Measurements from ENCODE around the gene GAREM1. TPM values are rescaled to one million over a fixed set of nuclear protein-coding genes. Genes with fewer than 3 reads are reported as not detected.

The GAREM1 gene
- polyA plus RNA-seq, 3 donors = 3.6 to 7.6 (median 5.6) TPM

- no peak overlapping the region for H3K27ac ChIP-seq (ENCODE audit: low read depth, low read length)
- 57 to 69% (median 61%) methylated on average over 2 of the region's 2 CpGs for WGBS, 3 donors
These were observed 8.9 kb downstream of the GAREM1 start for GRCh38 chr18:32461709-32462272.

DNA sequence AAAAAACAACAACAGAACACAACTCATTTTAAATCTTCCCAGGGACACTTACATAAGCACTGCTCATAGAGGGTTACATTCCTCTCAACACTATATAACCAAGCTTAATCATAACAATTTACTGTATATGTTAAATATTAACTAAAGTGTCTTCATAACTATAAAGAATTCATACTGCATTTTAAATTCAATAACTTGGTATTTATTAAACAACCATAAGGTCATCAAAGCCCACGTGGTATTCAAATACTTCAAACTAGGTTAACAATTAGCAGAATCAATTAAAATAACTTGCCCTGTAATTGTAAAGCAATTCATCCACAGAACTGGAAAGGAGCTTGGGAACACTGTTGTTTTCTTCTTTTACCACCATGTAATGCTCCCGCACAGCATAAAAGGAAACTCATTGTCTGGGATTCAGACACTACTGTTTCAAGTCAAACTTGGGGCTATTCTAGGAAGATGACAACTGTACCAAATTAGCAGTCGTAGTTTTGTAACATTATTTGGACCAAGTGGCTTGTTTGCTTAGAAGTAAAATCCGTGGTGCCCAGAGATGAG is 10.4 kb downstream of the GAREM1 start:
- 57 to 86% (median 81%) methylated on average over 4 of the region's 4 CpGs for WGBS, 3 donors
- H3K27ac ChIP-seq (ENCODE audit: low read depth, low read length) = no peak overlapping the region

GRCh38 chr18:32459361-32460101 is 11.2 kb downstream of the GAREM1 start:
- 74 to 91% (median 91%) methylated on average over 4 of the region's 4 CpGs for WGBS, 3 donors

DNA sequence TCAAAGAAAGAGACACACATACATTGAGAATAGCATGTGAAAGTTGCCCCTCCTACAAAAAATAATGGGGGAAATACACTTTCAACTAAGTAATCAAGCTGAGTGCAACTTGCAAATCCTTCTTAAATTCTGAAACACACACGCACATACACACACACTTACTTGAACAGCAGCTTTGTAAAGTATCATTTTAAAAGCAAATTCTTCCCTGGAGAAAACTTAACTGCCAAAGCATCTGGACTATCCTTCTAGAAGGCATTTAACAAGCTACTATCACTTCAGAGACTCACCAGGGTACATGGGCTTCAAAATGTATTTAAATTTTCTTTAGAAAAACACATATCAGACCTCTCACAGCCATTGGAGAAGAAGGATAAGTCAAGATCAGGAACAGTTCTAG is 15.3 kb downstream of the GAREM1 start:
- no peak overlapping the region for H3K27ac ChIP-seq (ENCODE audit: low read depth, low read length)
- 56 to 84% (median 66%) methylated on average over 1 of the region's 1 CpG for WGBS, 3 donors

More at GRCh38 chr18:32459361-32460101, 11.2 kb downstream of the GAREM1 start:
- no peak overlapping the region for H3K27ac ChIP-seq (ENCODE audit: low read depth, low read length)

DNA sequence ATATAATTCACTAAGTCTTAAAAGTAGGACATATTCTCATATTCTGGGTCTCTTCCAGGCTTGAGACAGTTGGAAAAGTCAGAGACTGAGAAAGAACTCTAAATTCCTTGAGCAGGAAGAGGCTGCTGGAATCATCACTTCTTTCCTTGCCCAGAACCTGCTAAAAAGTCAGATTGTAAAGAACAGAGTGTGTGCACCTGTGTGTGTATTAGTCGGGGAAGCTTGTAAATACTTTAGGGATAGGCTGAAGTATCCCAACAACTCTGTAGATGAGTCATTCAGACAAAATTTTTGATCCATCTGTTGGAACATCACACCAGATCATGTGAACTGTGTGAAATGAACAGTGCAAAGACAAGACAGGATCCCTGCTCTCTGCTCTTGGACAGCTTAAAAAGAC is 16.1 kb downstream of the GAREM1 start:
- H3K27ac ChIP-seq (ENCODE audit: low read depth, low read length) = no peak overlapping the region
- WGBS, 3 donors = 35 to 57% (median 55%) methylated on average over 1 of the region's 1 CpG

DNA sequence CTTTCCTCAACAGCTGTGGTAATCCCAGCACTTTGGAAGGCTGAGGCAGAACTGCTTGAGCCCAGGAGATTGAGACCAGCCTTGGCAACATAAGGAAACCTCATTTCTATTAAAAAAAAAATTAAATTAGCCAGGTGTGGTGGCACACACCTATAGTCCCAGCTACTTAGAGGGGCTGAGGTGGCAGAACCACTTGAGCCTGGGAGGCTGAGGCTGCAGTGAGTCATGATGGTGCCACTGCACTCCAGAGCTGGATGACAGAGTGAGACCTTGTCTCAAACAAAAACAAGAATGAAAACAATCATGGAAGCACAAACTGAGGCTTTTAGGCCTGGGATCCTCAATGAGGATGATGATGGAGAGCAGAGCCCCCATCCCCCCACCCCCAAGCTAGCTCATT is 19.8 kb downstream of the GAREM1 start:
- no peak overlapping the region for H3K27ac ChIP-seq (ENCODE audit: low read depth, low read length)

DNA sequence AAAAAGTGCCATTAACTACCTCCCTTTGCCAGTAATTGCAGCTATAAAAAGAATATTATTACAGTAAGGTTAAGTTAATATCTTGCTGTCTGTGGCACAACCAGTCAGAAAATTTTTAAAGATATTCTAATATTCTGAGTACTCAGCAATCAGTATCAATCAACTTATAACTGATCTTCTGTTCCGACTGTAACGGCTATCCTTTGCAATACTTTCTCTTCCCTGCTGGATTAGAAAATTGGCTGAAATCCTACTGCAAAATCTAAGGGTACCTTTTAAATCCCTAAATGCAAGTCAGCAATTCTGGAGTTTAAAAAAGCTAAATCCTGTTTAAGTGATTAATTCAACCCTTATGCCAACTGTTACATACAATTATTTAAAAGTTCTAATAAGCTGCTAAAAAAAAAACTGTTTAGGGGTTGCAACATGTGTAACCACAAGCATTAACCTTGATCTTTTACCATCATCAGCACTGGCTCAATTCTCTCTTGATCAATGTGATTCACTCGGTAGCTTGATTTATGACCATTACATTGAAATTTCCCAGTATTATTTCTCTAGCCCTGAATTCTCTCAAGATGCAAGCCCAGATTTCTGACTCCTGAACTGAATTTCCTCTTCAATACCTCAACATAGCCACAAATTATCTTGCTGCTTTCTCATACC is 20.5 kb downstream of the GAREM1 start:
- H3K27ac ChIP-seq (ENCODE audit: low read depth, low read length) = no peak overlapping the region
- WGBS, 3 donors = 56 to 83% (median 73%) methylated on average over 3 of the region's 3 CpGs

DNA sequence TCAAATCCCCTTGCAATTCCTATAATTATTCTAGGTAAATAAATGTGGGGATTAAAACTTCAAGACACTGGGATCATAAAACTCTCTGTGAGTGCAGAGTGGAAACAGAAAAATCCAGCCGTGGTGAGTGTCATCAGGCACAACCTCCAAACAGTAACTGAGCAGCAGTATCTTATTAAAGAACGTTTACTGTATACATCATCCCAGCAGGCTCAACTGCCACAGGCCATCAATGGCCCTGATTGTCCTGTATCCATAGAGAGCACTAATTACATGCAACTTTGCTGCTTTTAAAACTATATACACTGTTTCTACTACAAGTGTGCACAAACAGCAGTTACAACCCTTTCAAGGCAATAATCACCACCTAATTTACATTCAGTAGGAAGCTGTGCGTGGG is 23.9 kb downstream of the GAREM1 start:
- 72 to 81% (median 73%) methylated on average over 3 of the region's 3 CpGs for WGBS, 3 donors

GRCh38 chr18:32445846-32446245 is 24.8 kb downstream of the GAREM1 start:
- H3K27ac ChIP-seq (ENCODE audit: low read depth, low read length) = no peak overlapping the region
- 93 to 97% (median 93%) methylated on average over 1 of the region's 1 CpG for WGBS, 3 donors

More for the DNA sequence above, 23.9 kb downstream of the GAREM1 start:
- H3K27ac ChIP-seq (ENCODE audit: low read depth, low read length) = no peak overlapping the region

DNA sequence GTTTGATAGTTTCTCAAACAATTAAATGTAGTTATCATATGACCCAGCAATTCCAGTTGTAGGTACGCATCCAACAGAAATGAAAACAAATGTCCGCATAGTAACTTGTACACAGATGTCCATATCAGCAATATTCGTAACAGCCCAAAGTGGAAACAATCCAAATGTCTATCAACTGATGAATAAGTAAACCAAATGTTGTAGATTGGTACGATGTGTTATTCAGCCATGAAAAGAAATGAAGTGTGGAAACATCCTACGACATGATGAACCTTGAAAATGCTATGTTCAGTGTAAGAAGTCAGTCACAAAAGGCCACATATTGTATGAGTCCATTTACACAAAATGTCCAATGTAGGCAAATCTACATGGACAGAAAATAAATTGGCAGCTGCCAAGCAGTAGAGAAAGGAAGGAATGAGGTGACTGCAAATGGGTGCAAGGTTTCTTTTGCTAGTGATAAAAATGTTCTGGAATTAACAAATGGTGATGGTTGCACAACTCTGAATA is 26.9 kb downstream of the GAREM1 start:
- H3K27ac ChIP-seq (ENCODE audit: low read depth, low read length) = no peak overlapping the region
- 46 to 92% (median 91%) methylated on average over 5 of the region's 5 CpGs for WGBS, 3 donors

DNA sequence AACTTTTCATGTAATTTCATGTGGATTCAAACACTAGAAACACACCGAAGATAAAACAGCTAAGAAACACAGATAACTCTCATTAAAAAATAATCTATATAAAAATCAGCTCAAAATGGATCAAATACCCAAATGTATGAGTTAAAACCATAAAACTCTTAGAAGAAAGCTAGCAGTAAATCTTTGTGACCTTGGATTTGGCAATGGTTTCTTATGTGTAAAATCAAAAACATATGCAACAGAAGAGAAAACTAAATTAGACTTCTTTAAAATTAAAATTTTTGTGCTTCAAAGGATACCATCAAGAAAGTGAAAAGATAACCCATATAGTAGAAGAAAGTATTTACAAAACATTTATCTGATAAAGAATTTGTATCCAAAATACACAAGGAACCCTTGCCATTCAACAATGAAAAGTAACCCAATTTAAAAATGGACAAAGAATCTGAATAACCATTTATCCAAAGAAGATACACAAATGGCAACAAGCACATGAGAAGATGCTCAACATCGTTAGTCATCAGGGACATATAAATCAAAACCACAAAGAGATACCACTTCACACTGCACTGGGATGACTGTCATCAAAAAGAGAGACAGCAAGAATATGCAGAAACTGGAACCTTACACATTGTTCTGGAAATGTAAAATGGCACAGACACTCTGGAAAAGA is 27.5 kb downstream of the GAREM1 start:
- no peak overlapping the region for H3K27ac ChIP-seq (ENCODE audit: low read depth, low read length)
- WGBS, 3 donors = 81 to 91% (median 84%) methylated on average over 2 of the region's 2 CpGs

DNA sequence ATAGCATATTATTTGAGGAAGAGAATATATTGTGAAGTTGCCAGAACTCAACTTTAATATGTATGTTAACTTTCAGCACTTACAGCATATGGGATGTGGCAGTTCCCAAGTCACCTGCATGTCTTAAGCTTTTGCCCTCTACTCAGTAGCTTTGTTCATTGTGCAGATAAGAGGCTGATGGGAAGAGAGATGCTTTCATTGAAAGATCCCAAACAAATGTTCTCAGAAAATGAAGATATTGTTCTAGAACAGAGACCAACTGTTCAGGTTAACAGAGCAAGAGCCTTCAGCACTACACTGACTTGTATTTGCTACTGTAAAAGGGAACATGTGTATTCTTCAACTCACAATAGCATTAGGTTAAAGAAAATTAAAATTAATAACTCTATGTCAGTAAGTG is 28.1 kb downstream of the GAREM1 start:
- no peak overlapping the region for H3K27ac ChIP-seq (ENCODE audit: low read depth, low read length)

- 60 to 77% (median 70%) methylated on average over 8 of the region's 8 CpGs for WGBS, 3 donors
- no peak overlapping the region for H3K27ac ChIP-seq (ENCODE audit: low read depth, low read length)
These were observed 29.1 kb downstream of the GAREM1 start for GRCh38 chr18:32441533-32441932.

DNA sequence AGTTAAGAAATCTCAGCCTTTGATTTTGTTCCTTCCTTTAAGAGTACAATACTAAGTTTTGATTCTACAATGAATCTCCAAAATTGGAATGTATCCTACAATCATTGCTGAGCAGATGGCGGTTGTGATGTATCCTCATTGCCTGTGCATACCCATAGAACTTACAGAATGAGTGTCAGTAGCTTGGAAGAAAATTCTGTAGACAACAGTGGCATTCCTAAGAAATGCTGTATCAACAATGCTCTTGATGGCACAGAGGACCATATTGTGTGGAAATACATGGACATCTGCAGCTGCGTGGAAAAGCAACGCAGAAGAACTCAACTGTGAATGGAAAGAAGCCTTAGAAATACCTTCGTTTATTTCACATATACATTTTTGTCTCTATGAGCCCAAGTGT is 30.2 kb downstream of the GAREM1 start:
- no peak overlapping the region for H3K27ac ChIP-seq (ENCODE audit: low read depth, low read length)
- 92 to 95% (median 94%) methylated on average over 4 of the region's 4 CpGs for WGBS, 3 donors

DNA sequence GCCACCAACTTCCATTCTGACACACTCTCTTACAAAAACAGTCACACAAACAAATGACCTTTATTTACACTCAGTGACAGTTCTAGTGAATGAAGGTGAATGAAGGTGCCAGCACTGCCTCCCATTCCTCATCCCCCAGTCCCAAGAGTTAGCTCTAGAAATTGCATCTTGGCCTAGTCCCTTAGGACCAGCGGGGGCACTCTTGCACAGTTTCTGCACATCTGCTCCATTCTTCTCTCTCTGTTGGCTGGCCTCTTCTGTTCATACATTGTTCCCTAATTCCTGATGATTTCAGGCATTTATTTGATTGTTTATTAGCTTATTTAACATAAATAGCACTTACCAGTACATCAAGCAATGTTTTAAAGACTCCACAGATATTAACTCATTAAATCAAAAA is 30.9 kb downstream of the GAREM1 start:
- H3K27ac ChIP-seq (ENCODE audit: low read depth, low read length) = no peak overlapping the region
- WGBS, 3 donors = 88 to 95% (median 88%) methylated on average over 1 of the region's 1 CpG

GRCh38 chr18:32439241-32439640 is 31.4 kb downstream of the GAREM1 start:
- 57 to 83% (median 75%) methylated on average over 2 of the region's 2 CpGs for WGBS, 3 donors
- H3K27ac ChIP-seq (ENCODE audit: low read depth, low read length) = no peak overlapping the region

DNA sequence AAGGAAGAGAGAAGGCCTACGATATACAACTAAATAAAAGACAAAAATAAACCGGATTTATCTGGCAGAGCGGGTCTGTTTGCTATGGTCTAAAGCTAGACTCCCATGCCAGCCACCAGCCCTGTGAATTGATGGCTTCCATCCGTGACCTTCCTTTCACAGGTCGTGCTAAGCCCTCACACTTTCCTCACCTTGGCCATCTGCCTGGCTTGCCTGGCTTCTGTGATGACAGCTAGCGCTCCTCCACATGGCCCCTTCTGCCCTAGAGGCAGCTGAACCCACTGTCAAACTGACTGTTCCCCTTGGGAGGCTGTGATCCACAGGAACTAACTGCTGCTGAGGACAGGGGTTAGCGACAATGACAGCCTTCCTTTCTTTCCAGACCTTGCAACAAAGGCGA is 32.5 kb downstream of the GAREM1 start:
- no peak overlapping the region for H3K27ac ChIP-seq (ENCODE audit: low read depth, low read length)
- 81 to 84% (median 84%) methylated on average over 8 of the region's 8 CpGs for WGBS, 3 donors

DNA sequence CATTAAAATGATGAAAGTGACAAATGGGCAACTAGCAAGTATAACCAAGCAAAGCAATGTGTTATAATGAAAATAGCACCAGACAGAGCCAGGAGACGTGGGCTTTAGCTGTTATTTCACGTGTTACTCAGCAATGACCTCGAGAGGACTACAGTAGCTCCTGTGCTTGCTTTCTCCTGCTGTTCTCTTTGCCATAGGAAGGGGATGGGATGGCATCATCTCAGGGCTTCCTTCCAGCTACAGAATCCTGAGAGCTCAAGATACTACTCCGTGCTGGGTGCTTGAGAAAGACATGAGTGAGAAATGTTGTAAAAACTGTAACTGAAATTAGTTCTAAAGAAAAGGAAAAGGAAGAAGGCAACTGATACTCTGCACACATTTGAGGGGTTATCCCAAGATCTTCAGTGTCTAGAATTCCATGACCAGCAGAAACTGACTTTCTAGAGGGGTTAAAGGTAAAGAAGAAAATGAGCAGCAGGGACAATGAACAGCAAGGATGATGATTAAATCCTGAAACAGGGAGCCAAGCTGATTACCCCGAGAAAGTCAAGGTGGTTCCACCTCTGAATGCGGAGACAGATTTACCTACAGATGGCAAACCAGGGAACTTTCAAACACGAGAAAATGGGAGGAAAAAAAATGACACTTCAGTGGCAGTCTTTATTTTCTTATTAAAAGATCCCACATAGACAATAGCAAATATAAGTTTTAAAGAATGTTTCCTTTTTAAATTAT is 33.4 kb downstream of the GAREM1 start:
- no peak overlapping the region for H3K27ac ChIP-seq (ENCODE audit: low read depth, low read length)
- 72 to 86% (median 75%) methylated on average over 7 of the region's 7 CpGs for WGBS, 3 donors
